Aorta (tissue), 4 donors: ENCODE results near the gene KRTAP3-1. TPM values are rescaled to one million over a fixed set of nuclear protein-coding genes. Genes with fewer than 3 reads are reported as not detected.

Source experiments
- polyA plus RNA-seq, 2 donors: library from polyadenylated mRNA; stranded (reverse); fragments of 200-250 nt; gene quantifications; one replicate each; pipeline ENCODE4 v1.2.3, GENCODE V29; 2013
- total RNA-seq, 2 donors: library from RNA; stranded (reverse); fragmentation: NEBNext Ultra II Directional; extraction: Animal tissue kit (Norgen Biotek cat#: 25700); gene quantifications; one replicate each; pipeline ENCODE4 v1.2.1, GENCODE V29; 2021
- donor health status: healthy with polysubstance abuse.
- donor health status: Bipolar disorder and iron deficiency.
- donor health status: DM: no; HTN: no; CAD: no.
- donor health status: DM: yes; HTN: yes; CAD: no.

The KRTAP3-1 gene
- total and polyA plus RNA-seq, 4 donors = not detected

Other genes with a start within 250 kb of the KRTAP3-1 start
Only the 30 nearest of the 37 such genes appear.
- gene KRT28, start 209.2 kb downstream of the KRTAP3-1 start, total RNA-seq = not detected
- not detected for gene KRT28, start 209.2 kb downstream of the KRTAP3-1 start, polyA plus RNA-seq
- gene KRT10, start 186.5 kb downstream of the KRTAP3-1 start, total RNA-seq = 10 to 100 TPM; 35.3 to 39.3 TPM
- gene KRT10, start 186.5 kb downstream of the KRTAP3-1 start, polyA plus RNA-seq = 10 to 100 TPM; 39.3 to 39.7 TPM
- not detected for gene KRT12, start 141.9 kb downstream of the KRTAP3-1 start, total RNA-seq
- gene KRT12, start 141.9 kb downstream of the KRTAP3-1 start, polyA plus RNA-seq = 1 to 10 TPM in 1 of 2 donors, not detected in 1; 1.0 TPM
- not detected for gene KRT20, start 123.9 kb downstream of the KRTAP3-1 start, total RNA-seq
- gene KRT20, start 123.9 kb downstream of the KRTAP3-1 start, polyA plus RNA-seq = 100 to 1,000 TPM in 1 of 2 donors, 1 to 10 TPM in 1; 3.9 to 193 TPM
- gene KRT23, start 71.5 kb downstream of the KRTAP3-1 start, total RNA-seq = under 1 TPM; 0.30 to 0.39 TPM
- under 1 TPM in 1 of 2 donors, not detected in 1; 0.50 TPM for gene KRT23, start 71.5 kb downstream of the KRTAP3-1 start, polyA plus RNA-seq
- not detected for gene KRT39, start 42.2 kb downstream of the KRTAP3-1 start, total RNA-seq
- not detected for gene KRT39, start 42.2 kb downstream of the KRTAP3-1 start, polyA plus RNA-seq
- not detected for gene KRT40, start 24.8 kb downstream of the KRTAP3-1 start, total RNA-seq
- gene KRT40, start 24.8 kb downstream of the KRTAP3-1 start, polyA plus RNA-seq = not detected
- not detected for gene KRTAP3-3, start 15.0 kb downstream of the KRTAP3-1 start, total RNA-seq
- not detected for gene KRTAP3-3, start 15.0 kb downstream of the KRTAP3-1 start, polyA plus RNA-seq
- not detected for gene KRTAP3-2, start 9.2 kb downstream of the KRTAP3-1 start, total RNA-seq
- not detected for gene KRTAP3-2, start 9.2 kb downstream of the KRTAP3-1 start, polyA plus RNA-seq
- gene KRTAP1-5, start 18.1 kb upstream of the KRTAP3-1 start, total RNA-seq = not detected
- gene KRTAP1-5, start 18.1 kb upstream of the KRTAP3-1 start, polyA plus RNA-seq = not detected
- not detected for gene KRTAP1-4, start 21.1 kb upstream of the KRTAP3-1 start, total RNA-seq
- not detected for gene KRTAP1-4, start 21.1 kb upstream of the KRTAP3-1 start, polyA plus RNA-seq
- gene KRTAP1-3, start 25.7 kb upstream of the KRTAP3-1 start, total RNA-seq = not detected
- not detected for gene KRTAP1-3, start 25.7 kb upstream of the KRTAP3-1 start, polyA plus RNA-seq
- gene KRTAP1-1, start 32.3 kb upstream of the KRTAP3-1 start, total RNA-seq = not detected
- gene KRTAP1-1, start 32.3 kb upstream of the KRTAP3-1 start, polyA plus RNA-seq = not detected
- gene KRTAP2-1, start 38.2 kb upstream of the KRTAP3-1 start, total RNA-seq = not detected
- not detected for gene KRTAP2-1, start 38.2 kb upstream of the KRTAP3-1 start, polyA plus RNA-seq
- gene KRTAP2-2, start 46.1 kb upstream of the KRTAP3-1 start, total RNA-seq = not detected
- gene KRTAP2-2, start 46.1 kb upstream of the KRTAP3-1 start, polyA plus RNA-seq = not detected
- not detected for gene KRTAP2-3, start 51.0 kb upstream of the KRTAP3-1 start, total RNA-seq
- not detected for gene KRTAP2-3, start 51.0 kb upstream of the KRTAP3-1 start, polyA plus RNA-seq
- gene KRTAP2-4, start 56.8 kb upstream of the KRTAP3-1 start, total RNA-seq = not detected
- gene KRTAP2-4, start 56.8 kb upstream of the KRTAP3-1 start, polyA plus RNA-seq = not detected
- gene KRTAP4-7, start 75.0 kb upstream of the KRTAP3-1 start, total RNA-seq = not detected
- not detected for gene KRTAP4-7, start 75.0 kb upstream of the KRTAP3-1 start, polyA plus RNA-seq
- not detected for gene KRTAP4-8, start 89.0 kb upstream of the KRTAP3-1 start, total RNA-seq
- gene KRTAP4-8, start 89.0 kb upstream of the KRTAP3-1 start, polyA plus RNA-seq = not detected
- not detected for gene KRTAP4-16, start 93.1 kb upstream of the KRTAP3-1 start, total RNA-seq
- not detected for gene KRTAP4-16, start 93.1 kb upstream of the KRTAP3-1 start, polyA plus RNA-seq
- gene KRTAP4-9, start 96.3 kb upstream of the KRTAP3-1 start, total RNA-seq = not detected
- under 1 TPM in 1 of 2 donors, not detected in 1; 0.13 TPM for gene KRTAP4-9, start 96.3 kb upstream of the KRTAP3-1 start, polyA plus RNA-seq
- gene KRTAP4-11, start 109.2 kb upstream of the KRTAP3-1 start, total RNA-seq = not detected
- not detected for gene KRTAP4-11, start 109.2 kb upstream of the KRTAP3-1 start, polyA plus RNA-seq
- gene KRTAP4-12, start 115.1 kb upstream of the KRTAP3-1 start, total RNA-seq = not detected
- gene KRTAP4-12, start 115.1 kb upstream of the KRTAP3-1 start, polyA plus RNA-seq = not detected
- not detected for gene KRTAP4-6, start 131.4 kb upstream of the KRTAP3-1 start, total RNA-seq
- gene KRTAP4-6, start 131.4 kb upstream of the KRTAP3-1 start, polyA plus RNA-seq = not detected
- gene KRTAP4-5, start 140.7 kb upstream of the KRTAP3-1 start, total RNA-seq = not detected
- gene KRTAP4-5, start 140.7 kb upstream of the KRTAP3-1 start, polyA plus RNA-seq = not detected
- not detected for gene KRTAP4-4, start 151.6 kb upstream of the KRTAP3-1 start, total RNA-seq
- not detected for gene KRTAP4-4, start 151.6 kb upstream of the KRTAP3-1 start, polyA plus RNA-seq
- not detected for gene KRTAP4-3, start 159.1 kb upstream of the KRTAP3-1 start, total RNA-seq
- gene KRTAP4-3, start 159.1 kb upstream of the KRTAP3-1 start, polyA plus RNA-seq = not detected
- gene KRTAP4-2, start 169.1 kb upstream of the KRTAP3-1 start, total RNA-seq = not detected
- gene KRTAP4-2, start 169.1 kb upstream of the KRTAP3-1 start, polyA plus RNA-seq = not detected
- not detected for gene KRTAP4-1, start 175.8 kb upstream of the KRTAP3-1 start, total RNA-seq
- not detected for gene KRTAP4-1, start 175.8 kb upstream of the KRTAP3-1 start, polyA plus RNA-seq
- not detected for gene KRTAP9-1, start 180.8 kb upstream of the KRTAP3-1 start, total RNA-seq
- gene KRTAP9-1, start 180.8 kb upstream of the KRTAP3-1 start, polyA plus RNA-seq = not detected